ENCODE data around the gene SLC9A1. TPM values are rescaled to one million over a fixed set of nuclear protein-coding genes. Genes with fewer than 3 reads are reported as not detected.

SLC9A1 gene
- total RNA-seq, 1 donor: 6.0 TPM

DNA sequence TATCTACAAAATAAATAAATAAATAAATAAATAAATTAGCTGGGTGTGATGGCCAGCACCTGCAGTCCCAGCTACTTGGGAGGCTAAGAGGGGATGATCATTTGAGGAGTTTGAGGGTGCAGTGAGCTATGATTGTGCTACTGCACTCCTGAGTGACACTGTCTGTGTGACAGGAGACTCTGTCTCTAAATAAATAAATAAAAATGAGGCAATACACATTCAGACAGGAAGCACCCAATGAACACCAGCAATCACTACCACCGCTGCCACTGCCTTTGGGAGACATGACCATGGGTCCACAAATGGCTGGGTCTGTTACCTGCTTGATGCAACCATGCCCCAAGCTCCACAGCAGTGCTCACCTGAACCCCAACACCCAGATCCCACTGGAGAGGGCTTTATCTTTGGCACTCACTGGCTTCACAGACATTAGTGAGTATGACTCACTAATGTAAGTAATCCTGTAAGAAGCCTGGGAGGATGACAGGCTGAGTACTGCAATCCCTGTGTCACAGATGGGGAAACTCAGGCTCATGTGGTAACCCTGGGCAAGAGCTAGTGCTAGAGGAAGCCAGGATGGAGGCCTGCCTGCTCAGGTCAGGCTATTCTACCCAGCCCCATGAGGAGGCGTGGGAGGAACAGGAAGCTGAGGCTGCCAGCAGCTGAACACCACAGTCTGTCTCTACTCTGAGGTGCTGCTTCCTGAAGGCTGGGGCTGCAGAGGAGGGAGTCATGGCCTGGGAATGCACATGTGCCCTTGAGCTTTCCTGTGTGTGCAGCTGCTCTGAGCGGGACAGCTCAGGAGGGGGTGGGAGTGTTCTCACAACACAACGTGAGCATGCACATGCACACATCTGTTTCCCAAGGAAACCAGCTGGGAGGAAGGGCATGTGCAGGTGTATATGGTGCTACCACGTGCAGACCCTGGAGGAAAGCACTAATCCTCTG lies 43.0 kb downstream of the SLC9A1 start:
- TF ChIP-seq, protein P1, sequence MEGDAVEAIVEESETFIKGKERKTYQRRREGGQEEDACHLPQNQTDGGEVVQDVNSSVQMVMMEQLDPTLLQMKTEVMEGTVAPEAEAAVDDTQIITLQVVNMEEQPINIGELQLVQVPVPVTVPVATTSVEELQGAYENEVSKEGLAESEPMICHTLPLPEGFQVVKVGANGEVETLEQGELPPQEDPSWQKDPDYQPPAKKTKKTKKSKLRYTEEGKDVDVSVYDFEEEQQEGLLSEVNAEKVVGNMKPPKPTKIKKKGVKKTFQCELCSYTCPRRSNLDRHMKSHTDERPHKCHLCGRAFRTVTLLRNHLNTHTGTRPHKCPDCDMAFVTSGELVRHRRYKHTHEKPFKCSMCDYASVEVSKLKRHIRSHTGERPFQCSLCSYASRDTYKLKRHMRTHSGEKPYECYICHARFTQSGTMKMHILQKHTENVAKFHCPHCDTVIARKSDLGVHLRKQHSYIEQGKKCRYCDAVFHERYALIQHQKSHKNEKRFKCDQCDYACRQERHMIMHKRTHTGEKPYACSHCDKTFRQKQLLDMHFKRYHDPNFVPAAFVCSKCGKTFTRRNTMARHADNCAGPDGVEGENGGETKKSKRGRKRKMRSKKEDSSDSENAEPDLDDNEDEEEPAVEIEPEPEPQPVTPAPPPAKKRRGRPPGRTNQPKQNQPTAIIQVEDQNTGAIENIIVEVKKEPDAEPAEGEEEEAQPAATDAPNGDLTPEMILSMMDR (IDR thresholded peaks at IDR 0.05; ENCODE audit: insufficient read depth, low read depth, low read length): peak; percentile 52
- peak; percentile 99 for DNase-seq (ENCODE audit: low read depth)
- H3K4me3 ChIP-seq (ENCODE audit: low read depth, low read length): no peak overlapping the region

DNA sequence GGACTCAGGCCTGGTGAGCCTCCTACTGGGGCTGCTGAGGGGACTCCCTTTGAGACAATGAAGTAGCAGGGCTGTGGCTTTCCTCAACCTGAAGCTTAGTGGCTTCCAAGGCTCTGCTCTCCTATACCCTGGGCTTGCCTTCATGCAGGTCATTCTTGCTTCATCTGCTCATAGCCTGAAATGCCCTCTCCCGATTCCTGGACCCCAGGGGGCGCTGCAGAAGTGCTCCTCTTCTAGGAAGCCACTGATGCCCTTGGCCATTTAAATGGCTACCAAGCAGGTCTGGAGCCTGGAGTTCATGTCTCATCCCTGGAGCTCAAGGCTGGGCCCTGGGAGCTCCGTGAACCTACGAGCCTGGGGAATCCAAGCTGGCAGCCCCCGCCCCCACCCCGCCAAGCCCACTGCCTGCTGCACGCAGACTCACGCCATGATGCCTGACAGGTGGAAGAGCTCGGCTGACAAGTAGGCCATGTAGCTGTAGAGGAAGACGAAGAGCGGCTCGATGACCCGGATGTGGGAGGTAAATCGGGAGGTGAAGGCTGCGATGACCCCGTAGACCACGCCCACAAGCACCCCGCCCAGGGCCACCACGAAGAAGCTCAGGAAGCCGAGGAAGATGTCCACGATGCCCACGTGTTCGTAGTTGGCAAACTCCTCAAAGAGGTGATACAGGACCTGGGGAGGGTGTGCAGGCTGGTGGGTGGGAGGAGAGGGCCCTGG lies 45.7 kb downstream of the SLC9A1 start:
- TF ChIP-seq, protein P1 (IDR thresholded peaks at IDR 0.05; ENCODE audit: insufficient read depth, low read depth, low read length): peak; percentile 18
- no peak overlapping the region for H3K4me3 ChIP-seq (ENCODE audit: low read depth, low read length)
- DNase-seq (ENCODE audit: low read depth): no peak

DNA sequence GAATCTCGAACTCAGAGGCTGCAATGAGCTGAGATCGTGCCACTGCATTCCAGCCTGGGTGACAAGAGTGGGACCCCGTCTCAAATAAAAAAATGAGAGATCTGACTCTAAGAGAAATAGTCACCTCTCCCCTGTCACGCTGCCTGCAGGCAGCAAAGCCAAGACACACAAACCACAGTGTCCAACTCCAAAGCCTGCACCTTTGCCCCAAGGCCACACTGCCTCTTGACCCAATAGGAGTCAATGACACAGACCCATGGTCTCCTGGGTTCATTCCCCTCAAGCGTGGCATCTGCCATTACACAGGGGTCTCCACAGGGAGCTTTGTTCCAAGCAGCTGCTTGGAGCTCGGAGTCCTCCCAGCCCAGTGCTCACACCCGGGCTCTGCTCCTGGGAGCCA lies 46.3 kb downstream of the SLC9A1 start:
- no peak for DNase-seq (ENCODE audit: low read depth)
- TF ChIP-seq, protein P1 (IDR thresholded peaks at IDR 0.05; ENCODE audit: insufficient read depth, low read depth, low read length): no peak
- no peak overlapping the region for H3K4me3 ChIP-seq (ENCODE audit: low read depth, low read length)

DNA sequence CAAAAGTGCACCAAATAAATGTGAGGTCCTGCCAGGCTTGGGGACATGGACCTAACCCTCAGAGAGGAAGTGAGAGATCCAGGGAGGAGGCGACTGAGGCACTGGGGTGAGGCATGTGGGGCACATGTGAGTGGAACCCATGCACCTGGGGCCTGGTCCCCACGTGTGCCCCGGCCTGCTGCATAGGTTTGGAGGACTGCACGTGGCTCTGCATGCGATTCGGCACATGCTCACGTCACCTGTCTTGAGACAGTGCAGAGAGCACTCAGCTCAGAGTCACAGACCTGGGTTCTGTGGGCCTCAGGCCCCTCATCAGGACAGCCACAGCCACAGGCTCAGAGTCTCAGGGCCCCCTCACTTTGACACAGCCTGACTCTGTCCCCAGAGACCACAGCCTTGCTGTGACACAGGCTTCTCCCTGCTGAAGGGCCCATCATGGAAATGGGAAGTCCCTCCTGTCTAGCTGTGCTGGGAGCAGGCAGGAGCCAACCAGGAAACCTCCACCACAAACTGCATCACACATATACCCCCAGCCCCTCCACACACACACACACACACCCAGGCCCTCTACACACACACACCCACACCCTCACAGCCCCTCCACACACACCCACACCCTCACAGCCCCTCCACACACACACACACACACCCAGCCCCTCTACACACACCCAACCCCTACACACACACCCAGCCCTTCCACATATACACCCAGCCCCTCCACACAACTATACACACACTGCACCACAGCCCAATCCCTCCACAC lies 48.2 kb downstream of the SLC9A1 start:
- no peak for DNase-seq (ENCODE audit: low read depth)
- H3K4me3 ChIP-seq (ENCODE audit: low read depth, low read length): no peak overlapping the region
- TF ChIP-seq, protein P1 (IDR thresholded peaks at IDR 0.05; ENCODE audit: insufficient read depth, low read depth, low read length): no peak

DNA sequence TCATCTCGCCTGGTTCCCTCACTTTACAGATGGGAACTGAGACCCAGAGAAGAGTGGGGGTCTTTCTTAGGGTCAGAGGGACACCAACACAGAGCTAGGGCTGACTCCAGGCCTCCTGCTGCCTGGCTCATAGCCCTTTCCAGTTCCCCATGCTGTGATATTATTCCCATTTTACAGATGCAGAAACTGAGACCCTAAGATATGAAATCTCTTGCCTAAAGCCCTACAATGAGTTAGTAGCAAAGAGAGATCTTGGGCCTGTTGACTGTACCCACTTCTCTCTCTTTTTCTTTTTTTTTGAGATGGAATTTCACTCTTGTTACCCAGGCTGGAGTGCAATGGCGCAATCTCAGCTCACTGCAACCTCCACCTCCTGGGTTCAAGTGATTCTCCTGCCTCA lies 49.9 kb downstream of the SLC9A1 start:
- no peak overlapping the region for H3K4me3 ChIP-seq (ENCODE audit: low read depth, low read length)
- TF ChIP-seq, protein P1 (IDR thresholded peaks at IDR 0.05; ENCODE audit: insufficient read depth, low read depth, low read length): no peak
- DNase-seq (ENCODE audit: low read depth): no peak

DNA sequence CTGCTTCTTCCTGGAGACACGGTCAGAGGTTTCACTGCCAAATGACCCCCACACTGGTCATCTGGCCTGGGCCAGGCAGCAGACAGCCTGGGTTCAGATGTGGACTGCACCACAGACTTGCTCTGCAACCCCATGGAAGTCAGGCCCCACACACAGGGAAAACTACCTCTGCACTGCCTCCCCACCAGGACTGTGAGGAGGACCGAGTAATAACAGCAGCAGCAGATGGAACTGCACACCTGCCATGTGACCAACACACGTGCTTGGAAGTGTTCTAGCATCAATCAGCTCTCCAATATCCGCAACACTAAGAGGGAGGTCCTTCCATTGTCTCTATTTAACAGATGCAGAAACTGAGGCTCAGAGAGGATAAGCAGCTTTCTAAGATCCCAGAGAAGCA lies 51.4 kb downstream of the SLC9A1 start:
- TF ChIP-seq, protein P1 (IDR thresholded peaks at IDR 0.05; ENCODE audit: insufficient read depth, low read depth, low read length): no peak
- H3K4me3 ChIP-seq (ENCODE audit: low read depth, low read length): no peak overlapping the region
- DNase-seq (ENCODE audit: low read depth): no peak
